SU-DHL-6 (cell line): ENCODE measurements around the gene C17orf107.

Experiments
- CTCF ChIP-seq: fragments of 200-600 bp; sonication (generic); IDR thresholded peaks from one replicate; pipeline ENCODE4 v1.5.1; 2017; ENCODE audit warnings: antibody characterized with exemption, mild to moderate bottlenecking, low read length, moderate library complexity; ENCODE audit not compliant: insufficient read depth, poor library complexity, severe bottlenecking
- EZH2phosphoT487 ChIP-seq: fragments of 200-600 bp; sonication (generic), shearing (Covaris generic); conservative IDR thresholded peaks from 2 replicates; pipeline ENCODE4 v1.6.1; 2018; ENCODE audit warnings: mild to moderate bottlenecking, antibody characterized with exemption, low read length, moderate library complexity, mixed read lengths

GRCh38 chr17:4947411-4948165 lies 48.3 kb downstream of the C17orf107 start:
- TF ChIP-seq CTCF (no peak), EZH2phosphoT487 (no peak)
